Measurements from ENCODE around the gene CRIP1.

DNA sequence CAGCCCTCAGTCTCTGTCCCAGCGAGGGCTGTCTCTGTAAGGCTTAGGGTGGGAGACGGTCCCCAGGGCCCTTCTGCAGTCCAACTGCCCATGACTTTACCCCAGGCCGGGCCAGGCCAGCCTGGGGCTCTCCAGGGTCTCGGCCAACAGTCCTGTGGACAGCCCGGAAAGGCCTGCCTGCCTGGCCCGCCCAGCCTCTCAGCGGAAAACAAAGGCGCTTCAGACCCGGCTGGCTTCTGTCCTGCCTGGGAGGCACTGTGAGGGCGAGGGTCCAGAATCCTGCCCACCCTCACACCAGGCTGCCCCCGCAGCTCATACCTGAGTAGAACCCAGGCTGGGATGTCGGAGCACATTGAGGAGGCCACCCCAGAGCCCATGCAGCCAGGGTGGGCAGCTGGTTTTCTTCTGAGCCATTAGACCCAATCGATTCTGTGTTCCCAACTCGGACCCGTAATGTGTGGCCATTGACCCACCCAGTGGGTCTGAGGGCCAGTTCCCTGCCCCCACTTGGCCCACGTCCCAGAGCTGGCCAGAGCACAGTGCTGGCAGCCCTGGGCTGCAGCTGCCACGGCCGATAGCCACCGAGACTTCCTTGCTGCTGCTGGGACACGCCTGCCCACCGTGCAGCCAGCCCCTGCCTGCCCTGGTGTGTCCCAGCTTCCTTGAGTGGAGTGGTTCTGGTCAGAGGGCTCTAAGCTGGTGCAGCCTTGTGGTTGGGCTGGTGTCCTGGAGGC lies 10.4 kb upstream of the CRIP1 start:
- TF ChIP-seq, protein P1, sequence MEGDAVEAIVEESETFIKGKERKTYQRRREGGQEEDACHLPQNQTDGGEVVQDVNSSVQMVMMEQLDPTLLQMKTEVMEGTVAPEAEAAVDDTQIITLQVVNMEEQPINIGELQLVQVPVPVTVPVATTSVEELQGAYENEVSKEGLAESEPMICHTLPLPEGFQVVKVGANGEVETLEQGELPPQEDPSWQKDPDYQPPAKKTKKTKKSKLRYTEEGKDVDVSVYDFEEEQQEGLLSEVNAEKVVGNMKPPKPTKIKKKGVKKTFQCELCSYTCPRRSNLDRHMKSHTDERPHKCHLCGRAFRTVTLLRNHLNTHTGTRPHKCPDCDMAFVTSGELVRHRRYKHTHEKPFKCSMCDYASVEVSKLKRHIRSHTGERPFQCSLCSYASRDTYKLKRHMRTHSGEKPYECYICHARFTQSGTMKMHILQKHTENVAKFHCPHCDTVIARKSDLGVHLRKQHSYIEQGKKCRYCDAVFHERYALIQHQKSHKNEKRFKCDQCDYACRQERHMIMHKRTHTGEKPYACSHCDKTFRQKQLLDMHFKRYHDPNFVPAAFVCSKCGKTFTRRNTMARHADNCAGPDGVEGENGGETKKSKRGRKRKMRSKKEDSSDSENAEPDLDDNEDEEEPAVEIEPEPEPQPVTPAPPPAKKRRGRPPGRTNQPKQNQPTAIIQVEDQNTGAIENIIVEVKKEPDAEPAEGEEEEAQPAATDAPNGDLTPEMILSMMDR (IDR thresholded peaks at IDR 0.05; ENCODE audit: low read depth, low read length) = no peak
- no peak for TF ChIP-seq EZH2phosphoT487 (IDR thresholded peaks at IDR 0.05; ENCODE audit: low read depth)

Measured in OCI-LY3 (cell line).